PC-3 (cell line): ENCODE measurements around the gene RAI1.

Experiments used
- CTCF ChIP-seq: fragments of 300-600 bp; sonication (generic); conservative IDR thresholded peaks from 2 replicates; pipeline ENCODE4 v1.5.1; 2017; ENCODE audit warnings: antibody characterized with exemption, low read depth, mild to moderate bottlenecking, low read length
- EZH2phosphoT487 ChIP-seq: fragments of 300-600 bp; sonication (generic); IDR thresholded peaks from 2 replicates; pipeline ENCODE4 v1.6.1; 2018; ENCODE audit warnings: mild to moderate bottlenecking, antibody characterized with exemption, low read length, borderline replicate concordance

- no peak for TF ChIP-seq CTCF
- TF ChIP-seq EZH2phosphoT487 = no peak
Measured at GRCh38 chr17:17667231-17667630, 14.0 kb upstream of the RAI1 start.
